ENCODE data around the gene ALDH1A2. TPM values are rescaled to one million over a fixed set of nuclear protein-coding genes. Genes with fewer than 3 reads are reported as not detected.

The ALDH1A2 gene
- polyA plus RNA-seq, 1 donor = 9.3 TPM

Other genes with a start within 250 kb of the ALDH1A2 start
- not detected for gene AQP9, start 72.7 kb upstream of the ALDH1A2 start, polyA plus RNA-seq (ENCODE audit: insufficient read length)

All from forelimb muscle (tissue), 1 donor.